Measurements from ENCODE around the gene WNK3.
"Not testable (repeated sequence)": the region's sequence is repeated elsewhere in the genome, so short reads cannot be mapped to it uniquely, and the experiment has no call there.

Gene WNK3

GRCh38 chrX:54357414-54358377 is at the start of gene WNK3:
Gene WNK3, minus strand, starts transcription at chrX:54358046.
- DNase-seq, result peak; percentile 74 to 80

GRCh38 chrX:54407266-54407665 is 49.4 kb upstream of the WNK3 start:
- DNase-seq, result no peak

GRCh38 chrX:54397113-54397512 is 39.3 kb upstream of the WNK3 start:
- no peak for DNase-seq

- DNase-seq, result no peak
These were observed 28.5 kb upstream of the WNK3 start for GRCh38 chrX:54386314-54386713.

GRCh38 chrX:54384661-54385060 is 26.8 kb upstream of the WNK3 start:
- DNase-seq, result not testable (repeated sequence)

GRCh38 chrX:54359408-54359807 is 1.6 kb upstream of the WNK3 start:
- DNase-seq, result no peak

- peak; percentile 76 to 83 for DNase-seq
These were observed 772 bp upstream of the WNK3 start for GRCh38 chrX:54358424-54359211.

- no peak for DNase-seq
These were observed 5.2 kb downstream of the WNK3 start for GRCh38 chrX:54352677-54353076.

GRCh38 chrX:54337383-54337782 is 20.5 kb downstream of the WNK3 start:
- not testable (repeated sequence) for DNase-seq

GRCh38 chrX:54325077-54325476 is 32.8 kb downstream of the WNK3 start:
- DNase-seq, result no peak

- DNase-seq, result no peak
These were observed 37.8 kb downstream of the WNK3 start for GRCh38 chrX:54320067-54320466.

- DNase-seq, result no peak
These were observed 51.5 kb downstream of the WNK3 start for GRCh38 chrX:54306379-54306778.

- DNase-seq, result no peak
These were observed 56.3 kb downstream of the WNK3 start for GRCh38 chrX:54301516-54301915.

GRCh38 chrX:54294306-54294705 is 63.5 kb downstream of the WNK3 start:
- DNase-seq, result no peak

GRCh38 chrX:54292755-54293154 is 65.1 kb downstream of the WNK3 start:
- DNase-seq, result no peak

- DNase-seq, result no peak
These were observed 66.1 kb downstream of the WNK3 start for GRCh38 chrX:54291758-54292157.

GRCh38 chrX:54288968-54289367 is 68.9 kb downstream of the WNK3 start:
- no peak for DNase-seq

GRCh38 chrX:54288277-54288676 is 69.6 kb downstream of the WNK3 start:
- DNase-seq, result no peak

GRCh38 chrX:54281676-54282075 is 76.2 kb downstream of the WNK3 start:
- no peak for DNase-seq

GRCh38 chrX:54280466-54280865 is 77.4 kb downstream of the WNK3 start:
- no peak for DNase-seq

- DNase-seq, result no peak
These were observed 86.2 kb downstream of the WNK3 start for GRCh38 chrX:54271664-54272063.

- no peak for DNase-seq
These were observed 109.5 kb downstream of the WNK3 start for GRCh38 chrX:54248309-54248708.

GRCh38 chrX:54246866-54247265 is 111.0 kb downstream of the WNK3 start:
- DNase-seq, result no peak

- no peak for DNase-seq
These were observed 119.3 kb downstream of the WNK3 start for GRCh38 chrX:54238588-54238987.
